Ovary (tissue), 9 donors: ENCODE data around the gene TOPBP1. TPM values are rescaled to one million over a fixed set of nuclear protein-coding genes. Genes with fewer than 3 reads are reported as not detected.

Experiments
- DNase-seq, 5 donors: peaks; one replicate each; pipeline ENCODE4 v3.0.0-alpha.2; 2019 to 2020
- H3K27ac ChIP-seq, 2 donors: fragments of 200-600 bp; one replicate each; pipeline versions ENCODE4 v1.5.1 to v1.8.0; 2019 to 2022
- H3K27me3 ChIP-seq: fragments of 200-600 bp; one replicate; pipeline ENCODE4 v1.8.0; 2022
- H3K36me3 ChIP-seq: fragments of 200-600 bp; sonication (generic); one replicate; pipeline ENCODE4 v1.5.1; 2019
- H3K4me1 ChIP-seq: one replicate; pipeline ENCODE4 v1.8.1; 2013; ENCODE audit warnings: mild to moderate bottlenecking, moderate library complexity; ENCODE audit not compliant: insufficient read depth
- H3K4me3 ChIP-seq: fragments of 200-600 bp; sonication (generic); one replicate; pipeline ENCODE4 v1.5.1; 2017
- H3K9me3 ChIP-seq, 2 donors: fragments of 200-600 bp in 1 of 2; sonication (generic) in 1 of 2; one replicate each; pipeline versions ENCODE4 v1.5.1 to v1.8.1; 2013 to 2019; ENCODE audit warnings: mild to moderate bottlenecking in 1 of 2, moderate library complexity in 1 of 2
- CTCF ChIP-seq, 3 donors: fragments of 450-650 bp in 2 of 3; fragments of 200-600 bp in 1 of 3; IDR thresholded peaks; one replicate each; pipeline versions ENCODE4 v1.5.1 to v1.8.0; 2016 to 2022; ENCODE audit warnings: antibody characterized with exemption in 3 of 3, mild to moderate bottlenecking in 1 of 3
- EP300 ChIP-seq: sonication (generic); formaldehyde crosslinking; IDR thresholded peaks from one replicate; pipeline ENCODE4 v1.6.1; 2017; ENCODE audit warnings: antibody characterized with exemption
- POLR2A ChIP-seq: fragments of 450-650 bp; IDR thresholded peaks from one replicate; pipeline ENCODE4 v1.6.1; 2017; ENCODE audit warnings: antibody characterized with exemption, mild to moderate bottlenecking, moderate library complexity
- WGBS, 3 donors: extraction: QIAGEN DNeasy Blood & Tissue Kit in 1 of 3; methylation state at CpG; one replicate each; pipeline versions ENCODE4 v1.1.5 to v1.1.7; 2013 to 2017; 5-methylcytosine and 5-hydroxymethylcytosine counted together
- intact Hi-C, 4 donors: fragments of 100-400 bp; cut with DNase I; formaldehyde crosslinking; loops; one replicate each; pipeline versions ENCODE4 v1.11.0 to v1.15.1; 2022 to 2023
- polyA plus RNA-seq, 2 donors: library from polyadenylated mRNA; stranded (reverse); fragments of 200-250 nt in 1 of 2; fragments of 350-450 nt in 1 of 2; fragmentation: Illumina TruSeq in 1 of 2; extraction: RNeasy Lipid Tissue Mini Kit (QIAGEN cat#74804) in 1 of 2; gene quantifications; one replicate each; pipeline ENCODE4 v1.2.3, GENCODE V29; 2013 to 2014
- total RNA-seq, 7 donors: library from RNA; depleted of rRNA in 2 of 7; stranded (reverse); fragments of >200 nt in 2 of 7; fragmentation: NEBNext Ultra II Directional in 3 of 7; extraction: Animal tissue kit (Norgen Biotek cat#: 25700) in 3 of 7; gene quantifications; one replicate each; pipeline versions ENCODE4 v1.1.0 to v1.2.4, GENCODE V29; 2016 to 2023
- donor health status: DM: no; HTN: no; CAD: no; lungs with moderate emphysema.
- donor health status: DM: no; HTN: no; CAD: no.
- donor health status: Bipolar disorder and iron deficiency.
- donor health status: DM: yes; HTN: yes; CAD: no.
- donor health status: DM: no; HTN: no; CAD: no.
- donor health status: DM: yes; HTN: yes; CAD: no.

The TOPBP1 gene
- total and polyA plus RNA-seq, 9 donors = 9.1 to 21.0 (median 13.4) TPM

GRCh38 chr3:133591271-133591742 is 70.4 kb downstream of the TOPBP1 start:
- Histone ChIP-seq H3K27ac (no peak overlapping the region), H3K9me3 (no peaks in the 10 kb centered on the region), H3K27me3 (no peaks in the 10 kb centered on the region), H3K4me1 (no peaks in the 10 kb centered on the region), H3K4me3 (no peak overlapping the region), H3K36me3 (no peaks in the 10 kb centered on the region)
- 82 to 93% (median 87%) methylated on average over 3 of the region's 3 CpGs for WGBS, 3 donors
- TF ChIP-seq EP300 (no peak), POLR2A (no peak), CTCF (IDR thresholded peaks at IDR 0.05) (no peak)
- intact Hi-C loops = no loop called here
- DNase-seq = no peak

- Histone ChIP-seq H3K4me3 (no peak overlapping the region), H3K36me3 (no peaks in the 10 kb centered on the region), H3K4me1 (no peaks in the 10 kb centered on the region), H3K27ac (no peak overlapping the region), H3K27me3 (no peaks in the 10 kb centered on the region), H3K9me3 (no peaks in the 10 kb centered on the region)
- intact Hi-C loops = no loop called here
- 75 to 89% (median 81%) methylated on average over 8 of the region's 8 CpGs for WGBS, 3 donors
- TF ChIP-seq POLR2A = no peak
- no peak for TF ChIP-seq CTCF (IDR thresholded peaks at IDR 0.05)
- TF ChIP-seq EP300 = no peak
- no peak for DNase-seq
Observed at GRCh38 chr3:133589503-133589902, 72.2 kb downstream of the TOPBP1 start.

- no peak overlapping the region for H3K4me3 ChIP-seq
- no peak overlapping the region for H3K27ac ChIP-seq
- no peak for TF ChIP-seq CTCF (IDR thresholded peaks at IDR 0.05)
- TF ChIP-seq POLR2A = no peak
- TF ChIP-seq EP300 = no peak
- H3K27me3 ChIP-seq = no peaks in the 10 kb centered on the region
- H3K36me3 ChIP-seq = no peaks in the 10 kb centered on the region
- 81 to 91% (median 87%) methylated on average over 2 of the region's 2 CpGs for WGBS, 3 donors
- no peaks in the 10 kb centered on the region for H3K4me1 ChIP-seq
- no peaks in the 10 kb centered on the region for H3K9me3 ChIP-seq
- no peak for DNase-seq
- intact Hi-C loops = no loop called here
Observed at GRCh38 chr3:133588784-133589465, 72.8 kb downstream of the TOPBP1 start.

- no peaks in the 10 kb centered on the region for H3K9me3 ChIP-seq
- no peaks in the 10 kb centered on the region for H3K27me3 ChIP-seq
- no peak overlapping the region for H3K27ac ChIP-seq
- H3K36me3 ChIP-seq = no peaks in the 10 kb centered on the region
- no peak for DNase-seq
- no peak overlapping the region for H3K4me3 ChIP-seq
- intact Hi-C loops = no loop called here
- 89 to 92% (median 91%) methylated on average over 4 of the region's 4 CpGs for WGBS, 3 donors
- H3K4me1 ChIP-seq = no peaks in the 10 kb centered on the region
- no peak for TF ChIP-seq POLR2A
- no peak for TF ChIP-seq CTCF (IDR thresholded peaks at IDR 0.05)
- no peak for TF ChIP-seq EP300
Observed at GRCh38 chr3:133588035-133588434, 73.7 kb downstream of the TOPBP1 start.
